Activated B cell treated with CpG ODN at 0.5 μM for 24 hours (primary cell): Measurements from ENCODE around the gene NOL4L. TPM values are rescaled to one million over a fixed set of nuclear protein-coding genes. Genes with fewer than 3 reads are reported as not detected.
"Not testable (repeated sequence)": the region's sequence is repeated elsewhere in the genome, so short reads cannot be mapped to it uniquely, and the experiment has no call there.

Source experiments
- ATAC-seq: fragments of 200-7000 bp; cut with Tn5 transposase; one replicate; pipeline ENCODE4 v1.10.0; 2021; ENCODE audit warnings: low read depth, mild to moderate bottlenecking, moderate library complexity
- CTCF ChIA-PET: fragments of 350-600 bp; sonication (Branson Sonifier 250); formaldehyde crosslinking; loops from one replicate; lab custom pipeline; 2021; ENCODE audit warnings: antibody characterized with exemption; lab: Charles Lee
- POLR2A ChIA-PET: fragments of 350-600 bp; sonication (Branson Sonifier 250); formaldehyde crosslinking; loops from one replicate; lab custom pipeline; 2021; ENCODE audit warnings: antibody characterized with exemption; lab: Charles Lee
- DNase-seq: peaks from one replicate; pipeline ENCODE4 v3.0.0; 2022
- H3K27ac Mint-ChIP-seq: one replicate; pipeline ENCODE4 v1.8.0; 2020; ENCODE audit warnings: mixed read lengths
- H3K27me3 Mint-ChIP-seq: one replicate; pipeline ENCODE4 v1.8.0; 2021; ENCODE audit warnings: mixed read lengths
- H3K36me3 Mint-ChIP-seq: one replicate; pipeline ENCODE4 v1.8.0; 2021; ENCODE audit warnings: low read depth, mixed read lengths
- H3K4me1 Mint-ChIP-seq: one replicate; pipeline ENCODE4 v1.8.0; 2021; ENCODE audit warnings: mixed read lengths
- H3K4me3 Mint-ChIP-seq: one replicate; pipeline ENCODE4 v1.8.0; 2020; ENCODE audit warnings: mild to moderate bottlenecking, mixed read lengths
- H3K9me3 Mint-ChIP-seq: one replicate; pipeline ENCODE4 v1.8.0; 2020; ENCODE audit warnings: mixed read lengths
- CTCF ChIP-seq: fragments of 200-600 bp; IDR thresholded peaks from one replicate; pipeline ENCODE4 v1.8.0; 2022; ENCODE audit warnings: antibody characterized with exemption, mild to moderate bottlenecking
- intact Hi-C: fragments of 100-400 bp; cut with micrococcal nuclease; formaldehyde crosslinking; loops from one replicate; pipeline ENCODE4 v1.15.1; 2024
- total RNA-seq: library from RNA; stranded (reverse); gene quantifications from 2 replicates; pipeline ENCODE4 v1.2.3, GENCODE V29; 2022

Gene NOL4L
- total RNA-seq, 1 donor from 2014 or later: 4.7 TPM

GRCh38 chr20:32580970-32581838, 3.9 kb downstream of the NOL4L start:
- no peak for ATAC-seq
- no peaks in the 10 kb centered on the region for H3K9me3 Mint-ChIP-seq
- peaks cover 24% of the 10 kb centered on the region for H3K4me1 Mint-ChIP-seq
- H3K4me3 Mint-ChIP-seq: peak overlapping the region; percentile 58
- DNase-seq: no peak
- H3K36me3 Mint-ChIP-seq: no peaks in the 10 kb centered on the region
- intact Hi-C loops: no loop called here
- ChIA-PET CTCF (no interaction called here), POLR2A (interaction anchor here (1.1 kb wide), 1 partner anchor 672 kb away, joined by 3 read pairs; no protein-coding TSS in a partner anchor)
- peaks cover 3% of the 10 kb centered on the region for H3K27me3 Mint-ChIP-seq
- no peak for TF ChIP-seq CTCF
- H3K27ac Mint-ChIP-seq: no peak overlapping the region

GRCh38 chr20:32580219-32580969, 4.7 kb downstream of the NOL4L start:
- peaks cover 17% of the 10 kb centered on the region for H3K4me1 Mint-ChIP-seq
- CTCF ChIA-PET: no interaction called here
- intact Hi-C loops: no loop called here
- no peak overlapping the region for H3K27ac Mint-ChIP-seq
- H3K9me3 Mint-ChIP-seq: no peaks in the 10 kb centered on the region
- H3K4me3 Mint-ChIP-seq: no peak overlapping the region
- no peaks in the 10 kb centered on the region for H3K27me3 Mint-ChIP-seq
- no peaks in the 10 kb centered on the region for H3K36me3 Mint-ChIP-seq
- DNase-seq (no peak), ATAC-seq (no peak)
- no peak for TF ChIP-seq CTCF
- POLR2A ChIA-PET: interaction anchor here (0.7 kb wide), 1 partner anchor 348 kb away, joined by 3 read pairs; no protein-coding TSS in a partner anchor

GRCh38 chr20:32578840-32579390, 6.2 kb downstream of the NOL4L start:
- Mint-ChIP-seq H3K9me3 (no peaks in the 10 kb centered on the region), H3K36me3 (no peaks in the 10 kb centered on the region), H3K4me1 (peaks cover 17% of the 10 kb centered on the region), H3K4me3 (no peak overlapping the region), H3K27ac (peak overlapping the region; percentile 9), H3K27me3 (peaks cover 2% of the 10 kb centered on the region)
- ChIA-PET CTCF (no interaction called here), POLR2A (no interaction called here)
- TF ChIP-seq CTCF: no peak
- DNase-seq: no peak
- ATAC-seq: no peak
- intact Hi-C loops: no loop called here

GRCh38 chr20:32578062-32578461, 7.1 kb downstream of the NOL4L start:
- CTCF ChIA-PET, ATAC-seq, H3K36me3 Mint-ChIP-seq, DNase-seq, H3K27ac Mint-ChIP-seq, H3K4me3 Mint-ChIP-seq, H3K9me3 Mint-ChIP-seq, H3K27me3 Mint-ChIP-seq, intact Hi-C loops: not testable (repeated sequence)
- H3K4me1 Mint-ChIP-seq: peaks cover 17% of the 10 kb centered on the region
- POLR2A ChIA-PET: interaction anchor here (0.6 kb wide), 1 partner anchor 1560 kb away, joined by 3 read pairs; no protein-coding TSS in a partner anchor

- intact Hi-C loops: no loop called here
- Mint-ChIP-seq H3K4me3 (no peak overlapping the region), H3K4me1 (peaks cover 16% of the 10 kb centered on the region), H3K36me3 (no peaks in the 10 kb centered on the region), H3K27me3 (peaks cover 4% of the 10 kb centered on the region), H3K27ac (no peak overlapping the region), H3K9me3 (no peaks in the 10 kb centered on the region)
- TF ChIP-seq CTCF: no peak
- CTCF ChIA-PET: no interaction called here
- DNase-seq (no peak), ATAC-seq (peak; percentile 60)
- POLR2A ChIA-PET: interaction anchor here (0.6 kb wide), 1 partner anchor 1561 kb away, joined by 3 read pairs; no protein-coding TSS in a partner anchor
Observed at GRCh38 chr20:32577657-32578056, 7.5 kb downstream of the NOL4L start.
